Measurements from ENCODE around the gene ZNF502. TPM values are rescaled to one million over a fixed set of nuclear protein-coding genes. Genes with fewer than 3 reads are reported as not detected.

ZNF502 gene
- total and polyA plus RNA-seq, 2 experiments from 2014 or later, result 1.2 to 3.3 TPM

GRCh38 chr3:44761424-44762169, 49.1 kb downstream of the ZNF502 start, which contains the start of the genes KIAA1143 and KIF15:
Gene KIAA1143 (minus strand): TSS chr3:44761619. CDS start chr3:44761602, 17 bp downstream.
Gene KIF15 (plus strand): TSS chr3:44761794. CDS start chr3:44761866, 72 bp downstream.
- H3K9me3 ChIP-seq (ENCODE audit: low read depth), result peaks cover 8% of the 10 kb centered on the region
- DNase-seq (ENCODE audit: low spot score), result peak; percentile 98
- peaks cover 74% of the 10 kb centered on the region for H3K79me2 ChIP-seq
- TF ChIP-seq EZH2 (IDR thresholded peaks at IDR 0.05; ENCODE audit: borderline replicate concordance), result no peak
- no peak for TF ChIP-seq CTCF (IDR thresholded peaks at IDR 0.05; ENCODE audit: poor library complexity)
- no peak for TF ChIP-seq EZH2phosphoT487 (IDR thresholded peaks at IDR 0.05; ENCODE audit: low read depth, severe bottlenecking, unreplicated experiment)
- peak within 1 kb of the TSS; percentile 95 for H3K4me2 ChIP-seq
- no peaks in the 10 kb centered on the region for H3K27me3 ChIP-seq
- no peaks in the 10 kb centered on the region for H3K9me2 ChIP-seq (replicated peaks; ENCODE audit: insufficient read depth)
- no peaks in the 10 kb centered on the region for H4K20me1 ChIP-seq (ENCODE audit: insufficient read depth, poor library complexity, severe bottlenecking)
- peaks cover 3% of the 10 kb centered on the region for H3K4me1 ChIP-seq (ENCODE audit: insufficient read depth)
- peak within 1 kb of the TSS; percentile 91 for H3K27ac ChIP-seq
- H3K4me3 ChIP-seq, result peak within 1 kb of the TSS; percentile 94
- WGBS (ENCODE audit: low lambda C conversion rate, missing lambda C conversion rate), result 1% methylated on average over 61 of the region's 64 CpGs
- peak within 1 kb of the TSS; percentile 98 for H2AFZ ChIP-seq
- no peaks in the 10 kb centered on the region for H3K36me3 ChIP-seq (replicated peaks; ENCODE audit: insufficient read depth, low read depth)

GRCh38 chr3:44762170-44762677, 49.8 kb downstream of the ZNF502 start:
- 2% methylated on average over 9 of the region's 9 CpGs for WGBS (ENCODE audit: low lambda C conversion rate, missing lambda C conversion rate)
- no peaks in the 10 kb centered on the region for H4K20me1 ChIP-seq (ENCODE audit: insufficient read depth, poor library complexity, severe bottlenecking)
- TF ChIP-seq CTCF (IDR thresholded peaks at IDR 0.05; ENCODE audit: poor library complexity) (no peak), EZH2phosphoT487 (IDR thresholded peaks at IDR 0.05; ENCODE audit: low read depth, severe bottlenecking, unreplicated experiment) (no peak)
- peaks cover 8% of the 10 kb centered on the region for H3K9me3 ChIP-seq (ENCODE audit: low read depth)
- H3K4me3 ChIP-seq, result peak overlapping the region; percentile 69
- peak overlapping the region; percentile 86 for H2AFZ ChIP-seq
- DNase-seq (ENCODE audit: low spot score), result no peak
- H3K36me3 ChIP-seq (replicated peaks; ENCODE audit: insufficient read depth, low read depth), result no peaks in the 10 kb centered on the region
- peaks cover 3% of the 10 kb centered on the region for H3K4me1 ChIP-seq (ENCODE audit: insufficient read depth)
- H3K79me2 ChIP-seq, result peaks cover 78% of the 10 kb centered on the region
- H3K9me2 ChIP-seq (replicated peaks; ENCODE audit: insufficient read depth), result no peaks in the 10 kb centered on the region
- no peak overlapping the region for H3K27ac ChIP-seq
- H3K27me3 ChIP-seq, result no peaks in the 10 kb centered on the region
- peak overlapping the region; percentile 91 for H3K4me2 ChIP-seq

- H3K27ac ChIP-seq, result no peak overlapping the region
- no peak for TF ChIP-seq CTCF (IDR thresholded peaks at IDR 0.05; ENCODE audit: poor library complexity)
- TF ChIP-seq EZH2 (IDR thresholded peaks at IDR 0.05; ENCODE audit: borderline replicate concordance), result no peak
- no peak for TF ChIP-seq EZH2phosphoT487 (IDR thresholded peaks at IDR 0.05; ENCODE audit: low read depth, severe bottlenecking, unreplicated experiment)
- 52% methylated on average over 5 of the region's 5 CpGs for WGBS (ENCODE audit: low lambda C conversion rate, missing lambda C conversion rate)
- no peak overlapping the region for H3K4me3 ChIP-seq
- H3K4me2 ChIP-seq, result peak overlapping the region; percentile 91
- H4K20me1 ChIP-seq (ENCODE audit: insufficient read depth, poor library complexity, severe bottlenecking), result no peaks in the 10 kb centered on the region
- no peaks in the 10 kb centered on the region for H3K9me2 ChIP-seq (replicated peaks; ENCODE audit: insufficient read depth)
- no peak for DNase-seq (ENCODE audit: low spot score)
- H3K36me3 ChIP-seq (replicated peaks; ENCODE audit: insufficient read depth, low read depth), result no peaks in the 10 kb centered on the region
- H3K27me3 ChIP-seq, result no peaks in the 10 kb centered on the region
- H2AFZ ChIP-seq, result peak overlapping the region; percentile 86
- H3K4me1 ChIP-seq (ENCODE audit: insufficient read depth), result peaks cover 3% of the 10 kb centered on the region
- H3K9me3 ChIP-seq (ENCODE audit: low read depth), result peaks cover 8% of the 10 kb centered on the region
- H3K79me2 ChIP-seq, result peaks cover 74% of the 10 kb centered on the region
These were observed 50.2 kb downstream of the ZNF502 start for GRCh38 chr3:44762690-44763089.

All from hepatocyte (in vitro differentiated cells).